Colon (tissue), 2 donors: ENCODE results near the gene ECE2.
"Not testable (repeated sequence)": the region's sequence is repeated elsewhere in the genome, so short reads cannot be mapped to it uniquely, and the experiment has no call there.

Source experiments
- FAIRE-seq: peaks from 2 replicates; lab custom pipeline; 2012; peaks lifted over from hg19 to GRCh38; lab: Jason Lieb, UNC
- donor health status: control.
- donor health status: control.

Gene ECE2

GRCh38 chr3:184336547-184337398 lies 61.0 kb downstream of the ECE2 start:
- FAIRE-seq: no peak

GRCh38 chr3:184337399-184337714 lies 61.5 kb downstream of the ECE2 start, which contains the start of gene FAM131A:
Gene FAM131A (plus strand): TSS chr3:184337600. CDS start chr3:184337631, 31 bp downstream.
- no peak for FAIRE-seq

- FAIRE-seq: no peak
These were observed 62.2 kb downstream of the ECE2 start for GRCh38 chr3:184337981-184338380.

GRCh38 chr3:184338511-184338945 lies 62.7 kb downstream of the ECE2 start:
- no peak for FAIRE-seq

- no peak for FAIRE-seq
These were observed 63.2 kb downstream of the ECE2 start for GRCh38 chr3:184339001-184339400.

GRCh38 chr3:184339451-184340135 lies 63.8 kb downstream of the ECE2 start:
- not testable (repeated sequence) for FAIRE-seq

- no peak for FAIRE-seq
These were observed 66.1 kb downstream of the ECE2 start for GRCh38 chr3:184341925-184342324.
